HG03135 (cell line): Measurements from ENCODE around the gene TJP1.
"Not testable (repeated sequence)": the region's sequence is repeated elsewhere in the genome, so short reads cannot be mapped to it uniquely, and the experiment has no call there.

Source experiments
- ATAC-seq: cut with Tn5 transposase; IDR thresholded peaks from one replicate; pipeline ENCODE4 v1.9.1; 2021; ENCODE audit warnings: mild to moderate bottlenecking, moderate library complexity; ENCODE audit not compliant: unreplicated experiment

Gene TJP1

DNA sequence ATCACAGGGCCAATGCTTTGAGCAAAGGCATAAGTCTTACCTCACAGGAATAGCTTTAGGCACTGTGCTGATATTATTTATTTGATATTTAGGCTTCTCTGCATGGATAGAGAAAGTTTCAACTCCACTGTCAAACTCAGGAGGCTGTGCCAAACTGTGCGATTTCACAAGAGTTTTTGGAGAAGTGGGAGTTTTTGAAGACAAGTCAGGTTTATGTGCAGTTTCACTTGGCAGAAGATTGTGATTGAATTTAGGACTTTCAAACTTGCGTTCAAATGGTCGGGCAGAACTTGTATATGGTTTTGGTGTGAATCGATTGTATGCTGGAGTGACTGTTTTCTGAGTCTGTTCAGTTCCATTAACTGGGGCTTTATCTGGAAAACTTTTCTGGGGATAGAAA, 113.7 kb downstream of the TJP1 start:
- no peak for ATAC-seq

- no peak for ATAC-seq
Observed at GRCh38 chr15:29704950-29705597, 117.2 kb downstream of the TJP1 start.

- no peak for ATAC-seq
Observed at GRCh38 chr15:29701151-29701550, 121.1 kb downstream of the TJP1 start.

GRCh38 chr15:29700296-29700695, 122.0 kb downstream of the TJP1 start:
- ATAC-seq = no peak

- no peak for ATAC-seq
Observed at GRCh38 chr15:29699791-29700190, 122.5 kb downstream of the TJP1 start.

DNA sequence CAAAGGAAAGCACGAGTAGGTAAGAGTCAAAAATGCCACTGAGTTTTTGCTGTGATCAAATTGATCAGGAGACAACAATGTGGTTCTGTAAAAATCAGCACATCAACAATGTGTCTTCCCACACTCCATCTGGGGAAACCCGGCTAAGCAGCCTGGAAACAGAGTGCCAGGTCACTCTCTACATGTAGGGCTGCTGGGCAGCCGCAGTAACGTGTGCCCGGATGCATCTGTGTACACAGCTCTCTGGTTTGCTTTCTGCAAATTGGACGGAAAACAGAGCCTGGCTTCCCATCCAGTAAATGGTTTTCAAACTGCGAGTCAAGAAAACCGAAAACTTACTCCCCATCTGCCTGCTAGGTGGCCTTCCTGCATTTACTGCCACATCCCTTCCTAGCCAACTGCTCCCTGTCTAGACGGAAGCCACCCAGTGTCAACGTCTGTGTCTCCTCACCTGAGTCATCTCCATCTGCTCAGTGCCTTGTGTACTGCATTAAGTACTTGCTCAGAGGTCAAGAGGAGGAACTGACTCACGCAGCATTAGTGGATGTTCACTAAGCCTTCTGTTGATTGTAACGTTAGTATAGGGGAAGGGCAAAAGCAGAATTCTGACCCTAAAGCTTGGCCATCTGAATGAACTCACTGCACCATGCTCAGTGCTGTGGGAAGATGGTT, 124.1 kb downstream of the TJP1 start:
- no peak for ATAC-seq

GRCh38 chr15:29696950-29697738, 125.1 kb downstream of the TJP1 start:
- no peak for ATAC-seq

GRCh38 chr15:29696506-29696905, 125.8 kb downstream of the TJP1 start:
- not testable (repeated sequence) for ATAC-seq

DNA sequence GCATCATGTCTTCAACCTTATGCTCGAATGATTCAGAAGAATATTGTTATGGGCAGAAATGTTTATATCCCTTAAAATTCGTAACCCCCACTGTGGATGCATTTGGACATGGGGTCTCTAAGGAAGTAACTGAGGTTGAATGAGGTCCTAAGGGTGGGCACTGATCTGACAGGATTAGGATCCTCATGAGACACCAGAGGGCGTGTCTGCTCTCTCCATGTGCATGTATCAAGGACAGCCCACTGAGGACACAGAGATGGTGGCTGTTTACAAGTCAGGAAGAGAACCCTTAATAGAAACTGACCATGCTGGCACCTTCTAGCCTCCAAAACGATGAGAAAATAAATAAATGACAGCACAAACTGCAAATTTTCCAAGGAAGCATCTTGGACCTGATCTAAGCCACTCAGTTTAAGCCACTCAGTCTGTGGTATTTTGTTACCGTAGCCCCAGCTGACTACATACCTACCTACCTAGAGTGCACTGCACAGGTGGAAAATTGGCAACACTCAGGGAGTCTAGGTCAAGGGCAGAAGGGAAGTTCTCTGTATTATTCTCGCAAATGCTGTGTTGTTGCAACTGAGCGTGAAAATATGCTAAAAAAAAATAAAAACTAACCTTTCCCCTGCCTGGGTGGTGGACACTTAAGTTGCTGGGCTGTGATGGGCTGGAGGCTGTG, 126.6 kb downstream of the TJP1 start:
- no peak for ATAC-seq

DNA sequence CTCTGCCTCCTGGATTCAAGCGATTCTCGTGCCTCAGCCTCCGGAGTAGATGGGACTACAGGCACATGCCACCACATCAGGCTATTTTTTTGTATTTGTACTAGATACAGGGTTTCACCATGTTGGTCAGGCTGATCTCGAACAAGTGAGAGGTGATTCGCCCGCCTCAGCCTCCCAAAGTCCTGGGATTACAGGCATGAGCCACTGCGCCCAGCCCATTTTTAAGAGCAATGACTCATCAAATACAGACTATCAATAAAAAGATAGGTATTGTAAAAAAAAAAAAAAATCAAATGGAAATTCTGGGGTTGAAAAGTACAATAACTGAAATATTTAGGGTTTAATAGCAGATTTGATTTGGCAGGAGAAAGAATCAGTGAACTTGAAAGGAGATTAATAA, 129.0 kb downstream of the TJP1 start:
- no peak for ATAC-seq

- ATAC-seq = no peak
Observed at GRCh38 chr15:29692527-29692926, 129.7 kb downstream of the TJP1 start.

- ATAC-seq = no peak
Observed at GRCh38 chr15:29690765-29691475, 131.3 kb downstream of the TJP1 start.

DNA sequence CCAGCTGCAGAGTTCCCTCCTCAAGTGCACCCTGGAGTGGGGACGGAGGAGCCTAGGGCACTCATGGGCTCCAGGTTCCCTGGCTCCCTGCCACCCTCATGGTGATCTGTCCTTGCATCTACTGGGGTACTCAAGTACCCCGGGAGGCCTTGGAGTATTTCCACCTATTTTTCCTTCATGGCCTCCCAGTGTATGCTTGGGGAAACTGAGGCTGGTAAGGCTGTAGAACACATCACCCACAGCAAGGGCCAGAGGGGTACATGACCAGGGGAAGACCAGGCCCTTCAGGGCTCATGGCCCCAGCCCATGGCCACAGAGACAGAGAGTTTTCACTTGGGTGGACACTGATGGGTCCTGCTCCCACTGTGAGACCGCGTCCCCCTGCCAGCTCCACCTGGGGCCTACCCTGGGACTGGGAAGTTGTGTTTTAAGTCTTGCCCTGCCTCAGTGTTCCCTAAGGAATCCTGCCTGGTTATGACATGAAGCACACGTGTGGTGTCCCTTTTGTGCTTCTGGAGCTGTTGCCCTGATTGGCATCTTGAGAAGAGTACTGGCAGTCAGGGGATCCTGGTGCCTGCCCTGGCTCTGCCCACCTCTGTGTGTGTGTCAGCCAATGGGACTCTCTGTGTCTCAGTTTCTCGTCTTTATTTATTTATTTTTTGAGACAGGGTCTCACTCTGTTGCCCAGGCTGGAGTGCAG, 132.8 kb downstream of the TJP1 start:
- ATAC-seq = no peak

DNA sequence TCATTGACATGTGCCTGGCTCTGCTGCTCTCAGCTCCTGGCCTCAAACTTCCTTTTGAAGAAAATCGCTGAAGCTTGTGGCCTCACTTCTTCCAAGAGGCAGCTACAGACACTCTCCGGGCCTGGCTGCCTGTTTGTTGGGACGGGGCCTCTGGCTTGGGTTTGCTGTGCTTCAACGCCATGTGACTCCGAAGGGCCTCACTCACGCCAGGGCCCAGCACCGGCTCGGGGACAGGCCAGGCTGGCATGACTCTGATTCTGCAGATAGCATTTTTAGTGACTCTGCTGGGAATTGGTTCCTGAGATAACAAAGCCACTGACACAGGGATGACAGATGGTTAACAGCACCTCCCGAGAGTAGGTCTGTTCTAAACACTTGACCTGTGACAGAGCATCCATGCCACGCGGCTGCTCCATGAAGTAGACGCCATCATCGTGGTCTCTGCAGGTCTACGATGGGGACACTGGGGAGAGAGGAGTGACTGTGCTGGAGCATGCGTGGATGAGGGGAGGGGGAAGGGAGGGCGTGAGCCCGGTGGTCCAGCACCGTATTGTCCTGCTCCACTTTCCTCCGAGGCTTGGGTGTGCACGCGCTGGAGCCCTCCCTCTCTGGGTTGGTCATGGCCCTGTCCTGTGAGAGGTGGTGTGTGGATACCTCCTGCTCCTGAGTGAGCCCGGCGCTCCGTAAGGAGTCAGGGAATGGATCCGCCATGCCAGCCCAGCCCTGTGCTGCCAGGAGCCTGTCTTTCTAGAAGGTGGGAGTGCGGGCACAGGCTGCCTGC, 133.6 kb downstream of the TJP1 start:
- ATAC-seq = no peak

GRCh38 chr15:29687939-29688505, 134.2 kb downstream of the TJP1 start:
- ATAC-seq = no peak

DNA sequence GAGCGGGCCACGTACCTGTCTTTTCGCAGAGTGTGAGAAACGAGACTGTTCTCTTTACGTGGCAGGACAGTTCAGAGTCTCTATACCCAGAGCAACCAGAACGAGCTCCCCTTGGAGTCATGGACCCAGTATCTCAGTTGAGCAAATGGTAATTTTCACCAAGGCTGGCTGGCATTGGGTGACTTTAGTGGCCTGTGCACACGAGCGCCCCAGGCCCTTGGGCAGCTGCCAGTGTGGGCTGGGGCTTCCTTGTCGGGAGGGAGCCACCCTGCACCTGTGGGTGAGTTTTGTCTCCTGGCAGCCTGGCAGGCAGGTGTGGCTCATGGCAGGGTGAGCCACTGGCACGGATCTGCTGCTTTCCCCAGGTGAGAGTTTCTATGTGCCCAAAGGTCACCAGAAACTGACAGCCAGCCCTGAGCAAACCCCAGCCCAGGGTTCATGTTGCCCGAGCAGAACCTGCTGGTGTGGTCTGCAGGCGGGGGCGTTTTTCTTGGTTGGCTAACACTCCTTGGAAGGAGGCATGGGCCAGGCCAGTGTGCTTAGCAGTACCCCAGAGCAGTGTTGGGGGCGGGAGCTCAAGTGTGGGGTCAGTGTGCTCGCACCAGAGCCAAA, 135.0 kb downstream of the TJP1 start:
- no peak for ATAC-seq

GRCh38 chr15:29686445-29687203, 135.6 kb downstream of the TJP1 start:
- no peak for ATAC-seq

DNA sequence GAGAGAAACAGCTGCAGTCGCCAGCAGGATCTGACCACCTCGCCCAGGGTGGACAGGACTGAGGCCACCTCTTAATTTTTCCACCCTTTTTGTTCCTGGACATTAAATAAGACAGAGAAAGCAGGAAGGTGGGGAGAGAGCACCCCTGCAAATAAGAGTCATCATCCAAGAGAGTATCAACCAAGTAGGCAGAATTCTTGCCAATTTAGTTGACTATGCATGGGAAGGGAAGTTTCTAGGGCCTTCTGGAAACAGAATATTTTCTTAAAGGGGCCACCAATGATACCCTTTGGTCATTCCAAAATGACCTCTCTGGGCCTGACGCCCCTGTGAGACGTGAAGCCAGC, 136.2 kb downstream of the TJP1 start:
- no peak for ATAC-seq
